Stimulated activated CD8-positive, alpha-beta memory T cell treated with anti-CD3 and anti-CD28 coated beads, Interleukin-15, amount 100 ng/mL, for 1 hour (primary cell): ENCODE measurements around the gene CXCR2.
"Not testable (repeated sequence)": the region's sequence is repeated elsewhere in the genome, so short reads cannot be mapped to it uniquely, and the experiment has no call there.

Experiments
- DNase-seq: peaks from one replicate; pipeline ENCODE4 v3.0.0-alpha.2; 2020; ENCODE audit warnings: low read depth

CXCR2 gene

DNA sequence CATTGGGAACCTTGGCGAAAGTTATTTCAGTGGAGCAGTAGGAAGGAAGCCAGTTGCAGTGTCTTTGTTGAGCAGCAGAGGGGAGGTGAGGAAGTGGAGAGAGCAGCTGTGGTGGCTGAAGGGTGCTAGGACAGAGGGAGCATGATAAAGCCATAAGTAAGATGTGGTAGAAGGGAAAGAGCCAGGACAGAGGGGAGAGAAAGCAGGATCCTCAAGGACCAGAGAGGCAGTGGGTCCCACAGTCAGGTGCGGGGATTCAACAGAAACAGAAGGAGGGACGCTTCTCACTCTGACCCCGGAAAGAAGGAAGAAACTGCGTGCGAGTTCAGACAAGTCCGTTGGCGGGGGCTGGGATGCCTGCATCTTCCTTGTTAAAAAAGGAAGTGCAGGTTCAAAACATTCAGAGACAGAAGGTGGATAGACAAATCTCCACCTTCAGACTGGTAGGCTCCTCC lies at the start of gene CXCR2:
CXCR2 (plus strand) TSS at position 403 of the 455 bp plus-strand sequence. CDS start 8,774 bp downstream, outside the sequence.
- no peak for DNase-seq

DNA sequence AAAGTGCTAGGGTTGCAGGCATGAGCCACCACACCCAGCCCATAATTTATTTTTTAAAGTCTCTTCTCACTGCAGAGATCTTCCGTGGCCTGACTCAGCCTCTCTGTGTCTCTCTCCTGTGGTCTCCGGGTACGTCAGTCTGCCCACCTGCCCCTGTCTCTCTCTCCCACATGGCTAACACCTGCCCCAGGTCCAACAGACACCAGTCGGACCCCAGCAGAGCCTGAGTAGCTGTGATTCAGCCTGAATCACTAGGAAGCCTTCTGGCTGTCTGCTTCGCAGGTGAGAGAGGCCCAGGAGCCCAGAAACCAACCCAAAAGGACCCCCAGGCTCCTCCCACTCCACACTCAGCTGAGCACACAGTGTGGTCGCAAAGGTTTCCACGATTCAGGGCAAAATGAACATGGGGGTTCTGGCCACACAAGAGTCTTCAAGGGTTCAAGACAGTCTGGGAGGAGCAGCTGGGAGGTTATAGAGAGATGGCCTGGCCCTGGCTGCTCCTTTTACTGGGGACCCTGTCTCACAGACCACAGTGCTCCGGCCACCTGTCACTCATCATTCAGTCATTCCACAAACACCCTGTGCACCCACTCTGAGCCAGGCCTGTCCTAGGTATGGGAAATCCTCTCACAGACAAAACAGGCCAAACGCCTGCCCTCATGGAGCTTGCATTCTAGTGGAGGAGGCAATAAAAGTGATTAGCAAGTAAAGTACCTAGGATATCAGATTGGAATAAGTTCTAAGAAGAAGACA lies 48.2 kb upstream of the CXCR2 start:
- DNase-seq, result no peak

DNA sequence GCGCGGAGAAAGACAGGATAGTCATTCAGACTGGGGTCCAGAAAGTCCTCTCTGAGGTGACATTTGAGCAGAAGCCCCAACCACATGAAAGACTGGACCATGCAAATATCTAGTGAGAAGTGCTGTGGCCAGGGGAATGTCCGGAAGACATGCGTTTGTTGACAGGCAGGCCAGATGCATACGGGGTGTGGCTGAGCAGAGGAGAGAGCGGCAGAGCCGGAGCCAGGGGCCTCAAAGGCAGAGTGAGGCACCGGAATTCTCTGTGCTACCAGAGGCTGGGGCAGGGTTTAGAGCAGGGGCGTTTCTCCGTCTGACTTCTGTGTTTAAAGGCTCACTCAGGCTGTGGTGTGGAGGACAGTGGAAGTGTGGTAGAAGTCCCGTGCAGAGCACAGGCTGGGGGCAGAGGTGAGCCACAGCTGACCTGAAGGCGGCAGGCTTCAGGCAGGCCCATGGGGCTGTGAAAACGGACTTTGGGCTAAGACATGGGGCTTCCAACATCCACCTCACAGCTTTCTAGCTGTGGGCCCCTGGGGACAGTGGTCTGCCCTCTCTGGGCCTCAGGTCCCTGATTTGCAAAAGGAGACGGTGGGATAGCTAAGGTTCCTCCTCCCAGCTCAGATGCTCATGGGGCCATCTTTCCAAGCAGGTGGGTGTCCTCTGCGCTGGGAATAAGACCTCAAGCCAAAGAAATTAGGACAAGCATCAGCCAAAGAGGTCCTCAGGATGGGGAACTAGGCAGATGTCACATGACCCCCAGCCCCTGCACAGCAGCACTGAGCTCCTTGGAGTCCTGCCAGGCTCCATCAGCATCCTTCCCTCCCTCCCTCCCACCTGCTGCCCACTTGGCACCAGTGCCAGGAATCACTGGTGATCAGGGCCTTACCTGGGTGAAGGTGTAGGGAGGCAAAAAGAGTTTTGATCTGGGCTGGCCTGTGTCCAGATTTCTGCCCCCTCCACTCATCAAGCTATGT lies 45.6 kb upstream of the CXCR2 start:
- DNase-seq, result no peak

DNA sequence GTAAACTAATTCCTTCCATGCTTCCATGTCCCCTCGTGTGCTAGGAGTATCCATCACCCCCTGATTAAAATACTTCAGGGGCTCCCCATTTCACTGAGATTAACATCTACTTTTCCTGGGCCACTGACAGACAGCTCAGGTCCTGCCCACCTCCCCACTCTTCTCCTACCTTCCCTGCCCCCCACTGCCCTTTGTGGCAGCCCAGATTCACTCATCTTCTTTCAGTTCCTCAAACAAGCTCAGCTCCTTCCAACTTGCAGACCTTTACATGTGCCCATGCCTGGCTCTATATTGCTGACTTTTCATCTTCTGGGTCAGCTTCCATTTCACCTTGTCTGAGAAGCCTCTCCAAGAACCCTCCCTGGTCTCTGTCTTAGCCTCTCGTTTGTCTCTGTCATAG lies 44.8 kb upstream of the CXCR2 start:
- no peak for DNase-seq

DNA sequence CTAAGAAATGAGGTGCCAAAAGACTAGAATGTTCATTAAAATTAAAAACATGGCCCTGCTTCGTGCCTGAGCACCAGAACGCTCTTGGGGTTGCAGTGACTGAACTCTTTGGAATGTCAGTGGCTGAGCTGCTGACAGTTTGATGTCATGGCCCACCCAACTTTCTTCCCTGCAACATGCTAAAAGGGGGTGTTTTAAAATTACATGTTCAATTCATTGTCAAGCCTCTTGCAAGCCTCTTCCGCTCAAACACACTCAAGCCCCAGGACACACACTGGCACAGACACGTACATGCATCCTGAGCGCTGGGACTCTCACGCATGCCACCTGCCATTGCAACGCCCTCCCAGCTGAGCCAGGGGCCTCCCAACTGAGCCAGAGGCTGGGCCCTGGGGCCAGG lies 44.1 kb upstream of the CXCR2 start:
- DNase-seq, result no peak

DNA sequence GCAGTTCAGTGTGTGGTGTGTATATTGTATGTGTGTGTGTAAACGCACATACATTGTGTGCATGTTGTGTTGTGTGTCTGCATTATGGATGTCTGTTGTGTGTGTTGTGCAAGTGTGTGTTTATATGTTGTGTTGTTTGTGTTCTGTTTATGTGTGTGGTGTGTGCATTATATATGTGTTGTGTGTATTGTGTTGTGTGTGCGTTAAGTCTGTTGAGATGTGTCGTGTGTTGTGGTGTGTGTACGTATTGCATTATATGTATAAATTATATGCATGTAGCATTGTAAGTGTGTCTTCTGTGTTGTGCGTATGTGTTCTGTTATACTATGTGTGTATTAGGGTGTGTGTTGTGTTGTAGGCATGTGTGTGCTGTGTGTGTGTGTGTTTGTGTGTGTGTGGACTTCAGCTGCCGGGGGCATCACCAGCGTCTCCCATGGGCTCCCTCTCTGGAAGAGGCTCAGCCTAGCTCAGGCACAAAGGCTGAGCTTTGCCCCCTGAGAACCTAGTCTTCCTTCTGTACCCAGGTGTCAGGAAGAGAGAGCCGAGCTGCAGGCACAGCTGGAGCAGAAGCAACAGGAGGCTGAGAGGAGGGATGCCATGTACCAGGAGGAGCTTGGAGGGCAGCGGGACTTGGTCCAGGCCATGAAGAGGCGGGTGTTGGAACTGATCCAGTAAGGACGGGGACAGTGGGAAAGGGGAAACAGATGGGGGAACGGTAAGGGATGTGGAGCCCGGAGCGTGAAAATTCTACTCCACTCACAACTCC lies 43.1 kb upstream of the CXCR2 start:
- no peak for DNase-seq

DNA sequence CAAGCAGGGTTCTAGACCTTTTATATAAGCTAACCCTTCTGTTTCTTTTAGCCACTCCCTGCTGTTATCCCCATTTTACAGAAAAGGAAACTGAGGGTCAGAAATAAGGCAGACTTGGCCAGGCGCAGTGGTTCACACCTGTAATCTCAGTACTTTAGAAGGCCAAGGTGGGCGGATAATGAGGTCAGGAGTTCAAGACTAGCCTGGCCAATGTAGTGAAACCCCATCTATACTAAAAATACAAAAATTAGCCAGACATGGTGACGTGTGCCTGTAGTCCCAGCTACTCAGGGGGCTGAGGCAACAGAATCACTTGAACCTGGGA lies 42.5 kb upstream of the CXCR2 start:
- no peak for DNase-seq

DNA sequence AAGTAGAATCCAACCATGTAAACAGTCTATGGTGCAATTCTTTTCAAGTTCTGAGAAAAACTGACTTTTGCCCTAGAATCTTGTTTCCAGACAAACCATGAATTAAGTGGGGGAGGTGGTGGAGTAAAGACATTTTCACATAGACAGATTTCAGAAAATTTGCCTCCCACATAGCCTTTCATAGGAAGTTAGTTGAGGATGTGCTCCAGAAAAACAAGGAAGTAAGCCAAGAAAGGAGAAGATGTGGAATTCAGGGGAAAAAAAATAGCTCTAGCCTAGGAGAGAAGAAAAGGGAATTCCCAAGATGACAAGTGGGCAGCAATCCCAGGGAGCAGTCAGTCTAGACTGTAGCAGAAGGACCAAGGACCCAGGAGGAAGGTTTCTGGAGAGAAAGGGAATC lies 39.4 kb upstream of the CXCR2 start:
- no peak for DNase-seq

DNA sequence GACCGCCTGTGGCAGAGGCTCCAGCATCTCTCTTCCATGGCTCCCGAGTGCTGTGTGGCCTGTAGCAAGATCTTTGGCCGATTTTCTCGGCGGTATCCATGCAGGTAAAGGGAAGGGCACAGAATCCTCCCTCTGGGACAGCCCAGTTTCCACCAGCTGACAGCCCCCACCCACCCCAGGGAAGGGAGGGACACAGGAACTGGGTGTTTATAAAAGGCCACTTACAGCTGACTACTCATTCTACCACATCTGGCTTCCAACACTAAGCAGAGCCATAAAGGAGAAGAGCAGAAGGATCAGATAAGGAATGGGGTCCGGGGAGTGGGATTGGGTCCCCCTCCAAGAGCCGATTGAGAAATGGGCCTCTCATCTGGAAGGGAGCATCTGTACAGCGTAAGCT lies 36.6 kb upstream of the CXCR2 start:
- no peak for DNase-seq

DNA sequence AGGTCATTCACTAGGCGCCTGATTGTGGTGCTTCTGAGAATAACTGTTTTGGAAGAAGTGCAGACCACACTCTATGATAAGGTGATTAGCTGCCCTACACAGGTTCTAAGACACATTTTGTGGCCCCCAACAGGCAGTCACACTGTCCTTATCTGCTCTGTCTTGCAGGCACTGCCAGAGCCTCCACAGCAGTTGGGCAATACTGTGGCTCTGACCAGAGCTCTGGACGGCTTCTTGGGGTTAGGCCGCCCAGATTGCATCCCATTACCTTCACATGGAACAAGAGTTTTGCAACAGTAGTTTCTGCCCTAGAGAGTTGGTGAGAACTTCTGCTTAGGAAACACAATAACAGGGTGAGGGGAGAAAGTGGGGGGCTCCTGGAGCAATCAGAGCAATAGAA lies 34.1 kb upstream of the CXCR2 start:
- no peak for DNase-seq

DNA sequence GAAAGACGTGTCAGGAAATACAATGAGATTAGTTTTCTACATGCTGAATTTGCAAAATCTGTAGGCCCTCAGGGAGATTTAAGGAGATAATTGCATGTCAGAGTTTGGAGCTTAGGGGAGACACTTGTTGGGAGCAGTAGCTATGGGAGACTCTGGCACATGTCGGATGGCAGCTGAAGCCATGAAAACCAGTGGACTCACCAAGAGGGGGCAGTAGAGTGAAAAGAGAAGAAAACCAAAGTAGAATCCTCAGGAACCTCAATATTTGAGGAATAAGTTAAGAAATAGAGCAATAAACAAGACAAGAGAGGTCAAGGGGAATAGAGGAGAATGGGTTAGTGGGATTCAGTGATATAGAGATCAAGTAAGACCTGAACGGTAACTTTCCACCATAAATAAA lies 31.9 kb upstream of the CXCR2 start:
- DNase-seq, result no peak

DNA sequence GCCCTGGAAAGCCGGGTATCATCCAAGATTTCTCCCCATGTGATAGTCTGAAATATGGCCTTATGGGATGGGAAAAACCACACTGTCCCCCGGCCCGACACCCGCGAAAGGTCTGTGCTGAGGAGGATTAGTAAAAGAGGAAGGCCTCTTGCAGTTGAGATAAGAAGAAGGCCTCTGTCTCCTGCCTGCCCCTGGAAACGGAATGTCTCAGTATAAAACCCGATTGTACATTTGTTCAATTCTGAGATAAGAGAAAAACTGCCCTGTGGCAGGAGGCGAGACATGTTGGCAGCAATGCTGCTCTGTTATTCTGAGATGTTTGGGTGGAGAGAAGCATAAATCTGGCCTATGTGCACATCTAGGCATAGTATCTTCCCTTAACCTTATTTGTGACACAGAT lies 30.0 kb upstream of the CXCR2 start:
- DNase-seq, result no peak

DNA sequence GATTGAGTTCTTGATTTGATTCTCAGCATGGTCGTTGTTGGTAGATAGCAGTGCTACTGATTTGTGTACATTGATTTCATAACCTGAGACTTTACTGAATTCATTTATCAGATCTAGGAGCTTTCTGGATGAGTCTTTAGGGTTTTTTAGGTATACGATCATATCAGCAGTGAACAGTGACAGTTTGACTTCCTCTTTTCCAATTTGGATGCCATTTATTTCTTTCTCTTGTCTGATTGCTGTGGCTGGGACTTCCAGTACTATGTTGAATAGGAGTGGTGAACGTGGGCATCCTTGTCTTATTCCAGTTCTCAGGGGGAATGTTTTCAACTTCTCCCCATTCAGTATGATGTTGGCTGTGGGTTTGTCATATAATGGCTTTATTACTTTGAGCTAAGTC lies 27.9 kb upstream of the CXCR2 start:
- no peak for DNase-seq

DNA sequence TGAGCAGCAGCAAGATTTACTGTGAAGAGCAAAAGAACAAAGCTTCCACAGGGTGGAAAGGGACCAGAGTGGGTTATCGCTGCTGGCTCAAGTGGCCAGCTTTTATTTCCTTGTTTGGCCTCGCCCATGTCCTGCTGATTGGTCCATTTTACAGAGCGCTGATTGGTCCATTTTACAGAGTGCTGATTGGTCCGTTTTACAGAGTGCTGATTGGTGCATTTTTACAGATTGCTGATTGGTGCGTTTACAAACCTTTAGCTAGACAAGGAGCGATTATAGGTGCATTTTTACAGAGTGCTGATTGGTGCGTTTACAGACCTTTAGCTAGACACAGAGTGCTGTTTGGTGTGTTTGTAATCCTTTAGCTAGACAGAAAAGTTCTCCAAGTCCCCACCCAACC lies 17.0 kb upstream of the CXCR2 start:
- not testable (repeated sequence) for DNase-seq

DNA sequence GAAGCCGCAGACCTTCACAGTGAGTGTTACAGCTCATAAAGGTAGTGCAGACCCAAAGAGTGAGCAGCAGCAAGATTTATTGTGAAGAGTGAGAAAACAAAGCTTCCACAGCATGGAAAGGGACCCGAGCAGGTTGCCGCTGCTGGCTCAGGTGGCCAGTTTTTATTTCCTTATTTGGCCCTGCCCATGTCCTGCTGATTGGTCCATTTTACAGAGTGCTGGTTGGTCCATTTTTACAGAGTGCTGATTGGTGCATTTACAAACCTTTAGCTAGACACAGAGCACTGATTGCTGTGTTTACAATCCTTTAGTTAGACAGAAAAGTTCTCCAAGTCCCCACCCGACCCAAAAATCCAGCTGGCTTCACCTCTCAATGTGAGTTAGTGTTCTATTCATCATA lies 4.0 kb upstream of the CXCR2 start:
- not testable (repeated sequence) for DNase-seq

DNA sequence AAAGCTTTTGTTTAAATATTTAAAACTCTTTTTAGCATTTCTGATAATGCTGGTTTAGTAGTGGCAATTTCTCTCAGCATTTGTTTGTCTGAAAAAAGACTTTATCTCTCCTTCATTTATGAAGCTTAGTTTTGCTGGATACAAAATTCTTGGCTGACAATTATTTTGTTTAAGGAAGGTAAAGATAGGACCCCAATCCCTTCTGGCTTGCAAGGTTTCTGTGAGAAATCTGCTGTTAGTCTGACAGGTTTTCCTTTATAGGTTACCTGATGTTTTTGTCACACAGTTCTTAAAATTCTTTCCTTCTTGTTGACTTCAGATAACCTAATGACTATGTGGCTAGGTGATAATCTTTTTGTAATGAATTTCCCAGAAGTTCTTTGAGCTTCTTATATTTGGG lies 3.5 kb upstream of the CXCR2 start:
- not testable (repeated sequence) for DNase-seq

DNA sequence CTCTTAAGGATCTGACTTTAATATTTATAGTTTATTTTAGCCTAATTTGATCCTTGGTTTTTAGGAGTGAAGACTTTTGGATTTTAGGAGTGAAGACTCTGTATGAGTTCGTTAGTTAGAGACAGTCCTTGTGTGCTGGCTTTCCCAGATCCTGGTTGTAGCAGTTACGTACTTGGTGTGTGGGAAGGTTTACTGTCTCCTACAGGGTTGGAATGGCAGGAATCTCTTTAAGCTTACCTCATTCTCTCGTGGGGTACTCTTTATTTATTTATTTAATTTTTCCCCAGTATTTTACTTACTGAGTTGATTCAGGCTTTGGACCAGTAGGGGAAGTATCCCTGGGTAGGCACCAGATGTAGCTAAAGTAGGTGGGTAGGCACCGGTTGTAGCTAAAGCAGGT lies 1.8 kb upstream of the CXCR2 start:
- DNase-seq, result no peak

DNA sequence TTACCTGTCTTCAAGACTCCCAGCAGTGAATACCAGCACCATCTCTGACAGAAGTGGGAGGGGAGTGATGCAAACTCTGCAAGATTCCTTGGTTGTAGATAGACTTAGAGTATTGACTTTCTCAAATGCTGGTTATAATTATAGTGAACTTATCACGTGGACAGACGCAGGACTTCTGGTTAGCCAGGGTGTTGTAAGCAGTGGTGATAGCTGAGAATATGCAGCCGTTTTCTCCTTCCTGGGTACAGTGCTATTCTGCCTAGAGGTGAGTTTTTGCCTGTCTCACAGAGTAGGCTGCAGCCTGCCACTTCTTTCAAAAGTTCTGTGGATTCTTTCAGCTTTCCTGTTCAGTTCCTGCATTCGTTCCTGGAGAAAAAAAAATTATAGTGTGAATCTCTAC lies 733 bp upstream of the CXCR2 start:
- DNase-seq, result no peak

DNA sequence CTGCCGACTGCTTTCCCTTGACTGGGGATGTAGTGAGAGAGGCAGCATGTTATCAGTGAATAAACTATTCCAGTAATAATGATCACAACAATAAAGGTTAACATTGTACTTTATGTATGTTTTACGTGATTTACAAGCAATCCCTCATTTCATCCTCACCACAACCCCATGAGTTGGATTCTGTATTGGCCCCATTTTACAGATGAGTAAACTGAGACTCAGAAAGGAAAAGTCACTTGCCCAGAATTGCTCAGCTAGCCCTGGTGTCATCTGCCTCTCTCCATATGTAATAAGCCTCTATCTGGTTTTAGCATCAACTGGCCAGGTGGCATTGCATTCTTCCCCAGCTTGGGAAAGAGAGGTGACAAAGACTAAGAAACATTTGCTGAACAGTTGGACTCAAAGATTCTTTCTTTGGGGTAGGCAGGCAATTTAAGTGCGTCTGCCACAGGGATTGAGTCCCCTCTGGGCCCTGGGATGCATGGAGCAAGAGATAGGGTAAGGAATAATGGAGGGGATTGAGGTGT lies 2.2 kb downstream of the CXCR2 start:
- no peak for DNase-seq

DNA sequence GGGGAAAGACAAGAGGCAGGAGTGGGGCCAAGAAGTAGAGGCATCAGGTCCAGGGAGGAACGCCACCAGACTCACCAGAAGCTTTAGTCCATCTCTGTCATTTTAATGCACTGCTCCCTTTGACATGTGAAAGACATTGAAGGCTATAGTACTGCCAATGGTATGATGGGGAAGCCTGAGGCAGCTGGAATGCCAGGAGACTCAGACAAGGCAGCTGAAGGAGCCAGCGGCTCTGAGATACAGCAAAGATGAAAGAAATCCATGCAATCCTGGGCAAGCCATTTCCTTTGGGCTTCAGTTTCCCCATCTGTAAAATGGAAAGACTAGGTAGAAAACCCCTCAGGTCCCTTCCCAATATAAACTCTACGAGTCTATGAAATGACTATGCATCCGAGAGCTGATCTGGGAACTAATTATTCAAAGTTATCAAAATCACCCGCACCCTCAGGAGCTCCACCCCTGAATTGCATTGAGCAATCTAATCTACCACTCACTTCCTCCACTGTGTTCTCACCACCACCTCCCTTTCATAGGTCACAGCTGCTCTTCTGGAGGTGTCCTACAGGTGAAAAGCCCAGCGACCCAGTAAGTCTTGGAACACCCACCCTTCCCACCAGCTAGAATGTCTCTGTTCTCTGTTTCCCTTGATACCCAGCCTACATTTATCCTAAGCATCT lies 3.1 kb downstream of the CXCR2 start:
- DNase-seq, result no peak

DNA sequence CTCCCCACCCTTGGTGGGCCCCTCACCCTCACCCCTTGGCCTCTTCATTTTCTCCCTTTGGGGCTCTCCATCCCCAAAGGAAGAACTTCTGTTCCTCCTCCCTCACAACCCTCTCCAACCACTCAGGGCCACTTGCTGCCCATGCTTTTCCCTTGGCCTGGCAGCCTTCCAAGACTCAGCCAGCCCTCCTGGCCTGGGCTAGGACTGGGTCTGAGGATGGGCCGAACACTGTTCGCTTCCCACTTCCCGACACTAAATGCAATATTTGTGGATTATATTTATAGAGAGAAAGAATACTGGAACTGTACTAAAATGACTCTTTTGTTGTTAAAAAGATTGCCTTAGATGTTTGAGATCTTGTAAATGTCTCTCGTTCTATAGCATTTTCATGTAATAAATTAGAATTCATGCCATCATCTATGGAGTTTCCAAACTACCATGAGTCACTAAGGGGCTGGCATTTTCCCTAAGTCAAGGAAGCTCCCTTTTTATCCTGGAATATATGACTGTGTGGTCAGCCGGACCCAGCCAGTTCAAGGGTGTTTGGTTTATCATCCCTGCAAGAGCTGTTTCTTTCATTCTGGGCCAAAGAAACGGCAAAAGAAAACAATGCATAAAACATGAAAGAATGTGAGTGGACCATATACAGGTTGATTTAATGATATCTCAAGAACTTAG lies 3.8 kb downstream of the CXCR2 start:
- no peak for DNase-seq
